HepG2 (cell line): ENCODE data around the gene DHX16. TPM values are rescaled to one million over a fixed set of nuclear protein-coding genes. Genes with fewer than 3 reads are reported as not detected.

Experiments used
- BCL6 ChIP-seq: IDR thresholded peaks from 2 replicates; pipeline ENCODE4 v1.6.1; 2016; ENCODE audit warnings: missing genetic modification reagents, missing compliant biosample characterization
- CSRNP2 ChIP-seq: sonication (generic); formaldehyde crosslinking; conservative IDR thresholded peaks from 2 replicates; pipeline ENCODE4 v1.8.0; 2022; ENCODE audit warnings: low read depth, missing genetic modification reagents
- FOXA1 ChIP-seq, 2 experiments: fragments of 450-650 bp in 1 of 2; sonication (generic) in 1 of 2; formaldehyde crosslinking in 1 of 2; IDR thresholded peaks; 2 replicates each; pipeline versions ENCODE4 v1.4.0 to v1.6.1; 2016 to 2020; ENCODE audit warnings: missing genetic modification reagents in 1 of 2
- HDAC2 ChIP-seq: sonication (generic); formaldehyde crosslinking; IDR thresholded peaks from 2 replicates; pipeline ENCODE4 v1.4.0; 2020; ENCODE audit warnings: missing genetic modification reagents
- IRX3 ChIP-seq: sonication (generic); formaldehyde crosslinking; IDR thresholded peaks from 2 replicates; pipeline ENCODE4 v1.8.1; 2023; ENCODE audit warnings: mild to moderate bottlenecking, low read depth, missing genetic modification reagents, borderline replicate concordance
- NCOR1 ChIP-seq: fragments of 200-600 bp; sonication (generic); IDR thresholded peaks from 2 replicates; pipeline ENCODE4 v1.7.0; 2017; ENCODE audit warnings: antibody characterized with exemption, low read length, borderline replicate concordance
- NR2F2 ChIP-seq: IDR thresholded peaks from 2 replicates; pipeline ENCODE4 v1.6.1; 2012; ENCODE audit warnings: low read depth, inconsistent platforms, borderline replicate concordance
- PBX2 ChIP-seq: IDR thresholded peaks from 2 replicates; pipeline ENCODE4 v1.6.1; 2016; ENCODE audit warnings: control low read depth
- RAD51 ChIP-seq: fragments of 450-650 bp; IDR thresholded peaks from 2 replicates; pipeline ENCODE4 v1.6.1; 2016; ENCODE audit warnings: borderline replicate concordance
- REL ChIP-seq: sonication (generic); formaldehyde crosslinking; conservative IDR thresholded peaks from 2 replicates; pipeline ENCODE4 v1.8.0; 2022; ENCODE audit warnings: mild to moderate bottlenecking, missing genetic modification reagents, moderate library complexity
- SCMH1 ChIP-seq: sonication (generic); formaldehyde crosslinking; IDR thresholded peaks from 2 replicates; pipeline ENCODE4 v1.9.0; 2021; ENCODE audit warnings: missing genetic modification reagents, mild to moderate bottlenecking, borderline replicate concordance
- THAP9 ChIP-seq: sonication (generic); formaldehyde crosslinking; IDR thresholded peaks from 2 replicates; pipeline ENCODE4; 2020; ENCODE audit warnings: missing genetic modification reagents, mild to moderate bottlenecking, borderline replicate concordance
- ZFP37 ChIP-seq: sonication (generic); formaldehyde crosslinking; IDR thresholded peaks from 2 replicates; pipeline ENCODE4 v1.4.0; 2020; ENCODE audit warnings: missing genetic modification reagents, borderline replicate concordance
- ZNF136 ChIP-seq: sonication (generic); formaldehyde crosslinking; IDR thresholded peaks from 2 replicates; pipeline ENCODE4 v1.8.1; 2022; ENCODE audit warnings: low read depth, mild to moderate bottlenecking, moderate library complexity, missing genetic modification reagents
- ZNF253 ChIP-seq: sonication (generic); formaldehyde crosslinking; IDR thresholded peaks from 2 replicates; pipeline ENCODE4 v1.8.0; 2022; ENCODE audit warnings: mild to moderate bottlenecking, missing genetic modification reagents, borderline replicate concordance
- ZNF326 ChIP-seq: sonication (generic); formaldehyde crosslinking; IDR thresholded peaks from 2 replicates; pipeline ENCODE4 v1.4.0; 2020; ENCODE audit warnings: missing genetic modification reagents, borderline replicate concordance
- ZNF513 ChIP-seq: sonication (generic); formaldehyde crosslinking; conservative IDR thresholded peaks from 2 replicates; pipeline ENCODE4 v1.5.0; 2020; ENCODE audit warnings: missing genetic modification reagents
- ZNF614 ChIP-seq: IDR thresholded peaks from 2 replicates; pipeline ENCODE4 v1.6.1; 2018; ENCODE audit warnings: missing biosample characterization, missing genetic modification reagents, inconsistent platforms, borderline replicate concordance
- ZNF629 ChIP-seq: sonication (generic); formaldehyde crosslinking; conservative IDR thresholded peaks from 2 replicates; pipeline ENCODE4 v1.5.0; 2020; ENCODE audit warnings: missing genetic modification reagents
- ZNF7 ChIP-seq: IDR thresholded peaks from 2 replicates; pipeline ENCODE4 v1.6.1; 2016; ENCODE audit warnings: missing biosample characterization, missing genetic modification reagents
- polyA plus RNA-seq, 8 experiments: library from polyadenylated mRNA; depleted of rRNA in 3 of 8; stranded (reverse) in 7 of 8; unstranded in 1 of 8; fragments of >200 nt; fragmentation: Illumina TruSeq in 4 of 8; extraction: Trizol in 4 of 8; gene quantifications; 2 replicates each; pipeline versions ENCODE4 v1.2.1 to v1.2.3, GENCODE V29; 2011 to 2016; ENCODE audit warnings: low read depth in 4 of 8, missing spikeins in 1 of 8, mixed read lengths in 1 of 8; ENCODE audit not compliant: insufficient read depth in 1 of 8
- total RNA-seq, 5 experiments: library from RNA; depleted of rRNA; stranded (reverse); fragments of >200 nt; fragmentation: Illumina TruSeq; extraction: Trizol; gene quantifications; 2 replicates each; pipeline ENCODE4 v1.2.3, GENCODE V29; 2016; ENCODE audit warnings: low read depth in 1 of 5

DHX16 gene
- total and polyA plus RNA-seq, 2 of the 13 experiments (the other 11 are each of a cell fraction or from before 2014, with no cell fraction given) = 57.0 to 58.5 TPM

- peak; percentile 19; the same call in 1 of the 2 replicates for TF ChIP-seq BCL6 (CRISPR knock-in tag)
- peak; percentile 74; the same call in 1 of the 2 replicates for TF ChIP-seq ZNF614
- no peak for TF ChIP-seq ZNF7 (CRISPR knock-in tag)
- TF ChIP-seq HDAC2 (CRISPR knock-in tag) = peak; percentile 44
- TF ChIP-seq NCOR1 = peak; percentile 16; the same call in 1 of the 2 replicates
- peak; percentile 24; the same call in 1 of the 2 replicates for TF ChIP-seq ZNF253
- no peak; the same call in 1 of the 2 replicates for TF ChIP-seq ZNF629 (CRISPR knock-in tag)
- TF ChIP-seq NR2F2 = peak; percentile 71
- TF ChIP-seq RAD51 = no peak
- no peak for TF ChIP-seq SCMH1
- no peak for TF ChIP-seq REL (CRISPR knock-in tag)
- no peak for TF ChIP-seq CSRNP2 (CRISPR knock-in tag)
- no peak for TF ChIP-seq PBX2 (CRISPR knock-in tag)
- TF ChIP-seq THAP9 = peak; percentile 90; the same call in 1 of the 2 replicates
- TF ChIP-seq IRX3 = peak; percentile 17; the same call in 1 of the 2 replicates
- TF ChIP-seq ZNF136 (CRISPR knock-in tag) = peak; percentile 91
- TF ChIP-seq ZFP37 (CRISPR knock-in tag) = peak; percentile 55; the same call in 1 of the 2 replicates
- TF ChIP-seq FOXA1 (IDR thresholded peaks at IDR 0.05) = no peak
- TF ChIP-seq FOXA1 (CRISPR knock-in tag; IDR thresholded peaks at IDR 0.05) = peak; percentile 53
- TF ChIP-seq ZNF513 (CRISPR knock-in tag) = no peak
- no peak for TF ChIP-seq ZNF326 (CRISPR knock-in tag)
Observed at GRCh38 chr6:30626484-30627366, 46.1 kb downstream of the DHX16 start, which contains the start of gene ATAT1 (continued).
